HG02973 (cell line): Measurements from ENCODE around the gene POU2F1.
"Not testable (repeated sequence)": the region's sequence is repeated elsewhere in the genome, so short reads cannot be mapped to it uniquely, and the experiment has no call there.

Experiments
- ATAC-seq: cut with Tn5 transposase; IDR thresholded peaks from one replicate; pipeline ENCODE4 v1.9.1; 2021; ENCODE audit warnings: moderate library complexity; ENCODE audit not compliant: unreplicated experiment

Gene POU2F1

GRCh38 chr1:167229719-167230385, 9.2 kb downstream of the POU2F1 start:
- no peak for ATAC-seq

GRCh38 chr1:167230437-167230836, 9.8 kb downstream of the POU2F1 start:
- no peak for ATAC-seq

- ATAC-seq: no peak
Measured at GRCh38 chr1:167231873-167232450, 11.3 kb downstream of the POU2F1 start.

DNA sequence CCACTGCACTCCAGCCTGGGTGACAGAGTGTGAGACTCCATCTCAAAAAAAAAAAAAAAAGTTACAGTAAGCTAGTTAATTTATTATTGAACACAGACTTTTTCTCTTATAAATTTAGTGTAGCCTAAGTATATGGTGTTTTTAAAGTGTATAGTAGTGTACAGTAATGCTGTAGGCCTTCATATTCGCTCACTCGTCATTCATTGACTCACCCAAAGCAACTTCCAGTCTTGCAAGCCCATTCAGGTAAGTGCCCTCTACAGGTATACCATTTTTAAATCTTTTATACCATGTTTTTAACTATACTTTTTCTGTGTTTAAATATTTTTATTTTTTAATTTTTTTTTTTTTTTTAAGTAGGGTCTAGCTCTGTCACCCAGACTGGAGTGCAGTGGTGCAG, 12.1 kb downstream of the POU2F1 start:
- ATAC-seq: no peak

GRCh38 chr1:167233373-167233772, 12.7 kb downstream of the POU2F1 start:
- no peak for ATAC-seq

GRCh38 chr1:167237000-167237399, 16.3 kb downstream of the POU2F1 start:
- no peak for ATAC-seq

DNA sequence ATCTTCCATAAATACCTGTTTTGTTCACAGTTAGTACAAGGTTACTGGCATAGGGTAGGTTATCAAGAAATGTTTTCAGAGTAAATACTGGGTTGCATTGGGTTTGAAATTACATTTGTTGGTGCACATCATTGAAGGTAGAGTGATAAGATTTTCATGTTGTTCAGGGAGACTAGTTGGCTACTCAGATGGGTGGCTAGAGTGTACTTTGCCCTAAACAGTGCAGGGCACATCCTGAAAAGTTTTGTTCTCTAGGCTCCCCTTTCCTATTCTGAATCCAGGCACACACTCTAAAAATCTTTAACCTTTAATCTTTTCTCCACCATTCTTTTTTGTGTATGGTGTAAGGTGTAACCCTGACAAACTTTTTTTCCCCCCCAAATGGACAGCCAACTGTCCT, 18.0 kb downstream of the POU2F1 start:
- no peak for ATAC-seq

GRCh38 chr1:167239257-167239656, 18.6 kb downstream of the POU2F1 start:
- ATAC-seq: no peak

GRCh38 chr1:167244244-167244643, 23.6 kb downstream of the POU2F1 start:
- no peak for ATAC-seq

- ATAC-seq: not testable (repeated sequence)
Measured at GRCh38 chr1:167245168-167245567, 24.5 kb downstream of the POU2F1 start.

GRCh38 chr1:167246971-167247370, 26.3 kb downstream of the POU2F1 start:
- no peak for ATAC-seq

- no peak for ATAC-seq
Measured at GRCh38 chr1:167247754-167248153, 27.1 kb downstream of the POU2F1 start.

- ATAC-seq: no peak
Measured at GRCh38 chr1:167248707-167249642, 28.3 kb downstream of the POU2F1 start.

- ATAC-seq: no peak
Measured at GRCh38 chr1:167249702-167250101, 29.0 kb downstream of the POU2F1 start.

GRCh38 chr1:167250482-167250881, 29.8 kb downstream of the POU2F1 start:
- ATAC-seq: no peak

GRCh38 chr1:167251472-167251871, 30.8 kb downstream of the POU2F1 start:
- no peak for ATAC-seq

GRCh38 chr1:167252986-167253385, 32.3 kb downstream of the POU2F1 start:
- no peak for ATAC-seq

GRCh38 chr1:167258858-167259257, 38.2 kb downstream of the POU2F1 start:
- ATAC-seq: no peak

DNA sequence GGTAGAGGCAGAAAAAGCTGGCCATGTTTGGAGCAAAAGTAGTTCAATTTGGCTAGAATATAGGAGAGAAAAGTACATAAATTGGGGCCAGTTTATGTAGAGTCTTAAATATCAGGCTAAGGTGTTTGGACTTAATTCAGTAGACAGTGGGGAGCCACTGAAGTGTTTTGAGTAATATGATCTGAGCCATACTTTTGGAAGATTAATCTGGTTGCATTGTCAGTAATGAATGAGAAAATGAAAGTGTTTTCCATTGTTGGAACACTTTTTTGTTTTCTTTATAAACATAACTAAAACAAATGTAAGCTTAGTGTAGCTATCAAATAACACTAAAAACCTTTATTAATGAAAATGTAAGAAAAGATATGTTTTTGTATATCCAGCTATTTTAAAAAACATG, 42.1 kb downstream of the POU2F1 start:
- ATAC-seq: no peak

DNA sequence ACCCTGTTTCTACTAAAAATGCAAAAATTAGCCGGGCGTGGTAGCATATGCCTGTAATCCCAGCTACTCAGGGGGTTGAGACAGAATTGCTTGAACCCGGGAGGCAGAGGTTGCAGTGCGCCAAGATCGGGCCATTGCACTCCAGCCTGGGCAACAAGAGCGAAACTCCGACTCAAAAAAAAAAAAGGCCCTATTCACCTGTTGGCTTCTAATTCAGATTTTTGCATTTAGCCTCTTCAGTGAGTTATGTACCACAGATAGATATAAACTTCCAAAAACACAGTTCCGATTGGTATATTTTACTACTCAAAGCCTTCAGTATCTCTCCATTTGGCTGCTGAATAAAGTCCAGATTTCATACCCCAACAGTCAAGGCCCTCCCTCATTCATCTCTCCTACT, 42.7 kb downstream of the POU2F1 start:
- ATAC-seq: no peak

DNA sequence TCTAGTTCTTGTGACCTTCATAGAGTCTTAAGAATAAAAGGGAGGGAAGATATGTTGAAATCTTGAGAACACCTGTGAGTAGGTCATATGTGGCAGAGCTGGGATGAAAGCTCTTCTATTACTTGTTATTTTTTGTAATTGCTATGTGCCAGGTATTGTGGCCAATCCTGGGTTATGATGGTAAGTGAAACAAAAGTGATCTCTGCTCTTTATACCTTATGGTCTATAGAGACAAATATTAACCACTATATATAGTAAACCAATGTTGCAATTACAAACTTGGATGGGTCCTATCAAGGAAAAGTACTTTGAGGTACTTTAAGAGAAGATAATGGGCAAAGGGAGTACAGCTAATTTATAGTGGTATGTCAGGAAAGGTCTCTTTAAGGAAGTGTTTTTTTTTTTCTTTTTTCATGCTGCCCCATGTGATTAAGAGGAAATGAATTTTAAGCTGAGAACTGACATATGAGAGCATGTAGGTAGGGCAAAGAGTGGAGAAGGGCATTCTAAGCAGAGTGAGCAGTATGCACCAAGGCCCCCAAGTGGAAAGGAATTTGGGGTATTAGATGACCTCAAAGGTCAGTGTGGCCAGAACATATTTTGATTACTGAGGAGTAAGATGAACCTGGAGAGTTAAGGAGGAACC, 43.3 kb downstream of the POU2F1 start:
- ATAC-seq: no peak
